GM19395 (cell line): Measurements from ENCODE around the gene NPW.

Experiments used
- ATAC-seq: cut with Tn5 transposase; IDR thresholded peaks from one replicate; pipeline ENCODE4 v1.9.1; 2021; ENCODE audit warnings: mild to moderate bottlenecking, moderate library complexity; ENCODE audit not compliant: unreplicated experiment

Gene NPW

DNA sequence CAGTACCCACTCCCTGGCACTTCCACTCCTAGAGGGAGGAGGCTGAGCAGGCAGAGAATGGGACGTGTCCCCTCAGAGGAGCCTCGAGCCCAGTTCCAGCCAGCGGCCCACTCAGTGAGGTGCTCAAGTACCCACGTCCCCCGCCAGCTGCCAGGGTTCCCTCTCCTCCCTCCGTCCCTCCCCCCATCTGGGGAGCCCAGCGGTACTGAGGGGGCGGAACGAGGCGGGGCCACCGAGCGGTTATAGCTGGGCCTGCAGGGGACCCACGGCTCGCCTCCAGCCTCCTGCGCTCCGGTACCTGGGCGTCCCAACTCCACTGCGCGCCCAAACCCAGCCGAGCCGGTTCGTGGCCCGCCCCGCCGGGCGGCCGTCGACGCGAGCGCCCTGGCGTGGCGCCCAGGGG lies at the start of gene NPW:
Gene NPW, plus strand, starts transcription at position 268 of the 403 bp plus-strand sequence.
- ATAC-seq, result no peak

DNA sequence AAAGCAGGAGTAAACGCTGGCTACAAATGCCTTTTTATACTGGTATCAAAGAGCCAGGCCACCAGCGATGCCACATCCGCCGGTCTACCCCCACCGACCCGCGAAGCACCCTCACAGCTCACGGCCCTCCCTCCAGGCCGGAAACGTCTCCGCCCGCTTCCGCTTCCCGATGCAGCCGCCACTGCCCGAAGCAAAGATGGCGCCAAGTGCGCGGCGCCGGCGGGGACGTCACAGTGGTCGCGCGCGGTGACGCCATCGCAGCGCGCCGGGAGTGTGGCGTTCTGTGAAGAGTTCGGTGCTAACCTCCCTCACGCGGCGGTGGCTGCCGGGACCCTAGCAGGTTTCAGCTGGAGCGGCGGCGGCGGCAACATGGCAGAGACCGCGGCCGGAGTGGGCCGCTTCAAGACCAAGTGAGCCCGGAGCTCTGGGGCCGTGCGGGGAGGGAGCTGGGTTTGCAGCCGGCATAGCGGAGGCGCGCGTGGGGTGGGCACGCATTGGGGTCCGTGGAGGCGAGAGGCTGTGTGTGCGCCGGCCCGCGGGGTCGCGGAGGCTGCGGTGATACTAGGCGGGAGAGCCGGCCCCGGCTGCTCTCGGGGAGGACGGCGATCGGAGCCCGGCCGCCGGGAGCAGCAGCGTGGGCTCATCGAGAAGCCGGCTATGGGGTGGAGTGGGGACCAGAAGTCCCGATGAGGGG lies 47.6 kb upstream of the NPW start, which contains the start of gene TBL3:
Gene TBL3, plus strand, starts transcription at position 258 of the 694 bp plus-strand sequence. Its CDS starts 112 bp downstream, at position 370.
- peak; percentile 75 for ATAC-seq

DNA sequence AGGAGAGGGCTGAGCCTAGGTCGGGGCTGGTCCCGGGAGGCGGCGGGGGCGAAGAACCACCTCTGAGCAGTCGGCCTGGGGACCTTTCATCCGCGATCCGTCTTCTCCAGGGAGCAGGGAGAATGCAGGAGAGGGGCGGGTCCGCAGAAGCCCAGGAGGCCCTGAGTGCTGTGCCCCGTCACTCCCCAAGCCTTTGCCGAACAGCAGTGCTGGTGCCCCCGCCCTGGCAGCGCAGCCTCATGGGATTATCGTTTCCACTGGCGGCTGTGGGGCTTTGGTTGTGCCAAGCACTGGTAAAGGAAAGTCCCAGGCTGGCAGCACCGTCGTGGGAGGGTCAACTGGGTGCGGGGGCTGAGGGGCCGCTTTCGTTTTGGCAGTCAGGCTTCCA lies 47.1 kb upstream of the NPW start:
- peak; percentile 4 for ATAC-seq

DNA sequence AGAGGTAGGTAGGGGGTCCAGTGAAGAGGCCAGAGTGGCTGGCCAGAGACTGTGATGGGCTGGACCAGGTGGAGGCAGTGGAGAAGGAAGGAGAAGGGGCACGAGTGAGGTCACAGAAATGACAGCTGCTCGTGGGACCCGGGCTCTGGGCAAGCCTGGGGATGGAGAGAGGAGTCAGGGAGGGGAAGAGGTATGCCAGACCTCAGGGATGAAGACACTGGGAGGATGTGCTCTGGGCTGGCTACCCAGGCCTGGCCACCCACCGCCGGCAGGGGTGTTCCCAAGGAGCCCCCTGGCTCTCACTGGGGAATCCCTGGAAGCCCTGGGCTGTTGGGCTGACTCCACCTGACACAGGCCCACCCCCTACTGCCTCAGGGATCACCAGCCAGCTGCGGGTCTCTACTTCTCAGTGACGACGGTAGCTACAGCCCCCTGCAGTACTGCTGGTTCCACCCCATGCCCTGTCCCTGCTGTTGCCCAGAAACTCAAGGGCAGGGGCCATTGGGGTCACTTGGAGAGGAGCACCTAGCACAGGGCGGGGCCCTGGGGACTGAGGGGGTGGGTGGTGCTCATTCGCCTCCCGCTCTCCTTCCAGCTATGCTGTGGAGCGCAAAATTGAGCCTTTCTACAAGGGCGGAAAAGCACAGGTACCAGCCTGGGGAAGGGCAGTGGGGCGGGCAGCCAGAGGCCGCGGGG lies 46.0 kb upstream of the NPW start:
- ATAC-seq, result no peak

DNA sequence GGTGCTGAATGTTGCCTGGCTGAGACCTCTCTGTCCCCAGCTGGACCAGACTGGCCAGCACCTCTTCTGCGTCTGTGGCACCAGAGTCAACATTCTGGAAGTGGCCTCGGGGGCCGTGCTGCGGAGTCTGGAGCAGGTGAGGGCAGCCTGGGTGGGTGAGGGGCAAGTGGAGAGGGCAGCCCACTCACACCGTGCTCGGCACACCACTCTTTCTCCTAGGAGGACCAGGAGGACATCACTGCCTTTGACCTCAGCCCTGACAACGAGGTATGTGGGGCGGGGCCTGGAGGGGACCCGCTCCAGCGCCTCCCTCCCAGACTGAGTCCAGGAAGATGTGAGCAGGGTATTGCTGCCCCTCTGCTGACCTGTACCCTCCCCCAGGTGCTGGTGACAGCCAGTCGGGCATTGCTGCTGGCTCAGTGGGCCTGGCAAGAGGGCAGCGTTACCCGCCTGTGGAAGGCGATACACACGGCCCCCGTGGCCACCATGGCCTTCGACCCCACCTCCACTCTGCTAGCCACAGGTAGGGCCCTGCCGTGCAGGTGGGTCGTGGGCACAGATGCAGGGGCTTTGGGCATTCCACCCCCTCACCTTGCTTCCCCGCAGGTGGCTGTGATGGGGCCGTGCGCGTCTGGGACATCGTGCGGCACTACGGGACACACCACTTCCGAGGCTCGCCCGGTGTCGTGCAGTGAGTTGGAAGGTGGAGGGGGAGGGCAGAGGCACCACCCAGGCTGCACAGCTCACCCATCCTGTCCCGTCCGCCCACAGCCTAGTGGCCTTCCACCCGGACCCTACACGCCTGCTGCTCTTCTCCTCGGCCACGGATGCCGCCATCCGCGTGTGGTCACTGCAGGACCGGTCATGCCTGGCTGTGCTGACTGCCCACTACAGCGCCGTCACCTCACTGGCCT lies 45.2 kb upstream of the NPW start:
- ATAC-seq, result no peak

DNA sequence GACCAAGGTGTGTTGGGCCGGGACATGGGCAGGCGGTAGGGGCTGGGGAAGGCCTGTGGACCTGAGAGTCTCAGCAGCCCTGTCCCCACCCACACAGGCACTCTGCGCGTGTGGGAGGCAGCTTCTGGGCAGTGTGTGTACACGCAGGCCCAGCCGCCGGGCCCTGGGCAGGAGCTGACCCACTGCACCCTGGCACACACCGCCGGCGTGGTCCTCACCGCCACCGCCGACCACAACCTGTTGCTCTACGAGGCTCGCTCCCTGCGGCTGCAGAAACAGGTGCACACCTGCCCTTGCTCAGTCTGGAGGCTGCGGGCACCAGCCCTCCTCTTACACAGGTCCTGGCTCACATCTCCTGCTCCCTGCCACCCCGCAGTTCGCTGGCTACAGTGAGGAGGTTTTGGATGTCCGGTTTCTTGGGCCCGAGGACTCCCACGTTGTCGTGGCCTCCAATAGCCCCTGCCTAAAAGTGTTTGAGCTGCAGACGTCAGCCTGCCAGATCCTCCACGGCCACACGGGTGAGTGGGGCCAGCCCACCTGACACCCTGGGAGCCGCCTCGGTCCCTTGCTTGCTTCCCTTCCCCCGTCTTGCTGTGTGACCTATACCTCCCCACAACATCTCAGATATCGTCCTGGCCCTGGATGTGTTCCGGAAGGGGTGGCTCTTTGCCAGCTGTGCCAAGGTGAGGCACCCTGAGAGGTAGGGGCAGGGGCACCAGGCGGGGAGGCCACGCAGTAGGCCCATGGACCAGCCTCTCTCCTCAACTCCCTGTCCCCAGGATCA lies 44.0 kb upstream of the NPW start:
- ATAC-seq, result no peak

DNA sequence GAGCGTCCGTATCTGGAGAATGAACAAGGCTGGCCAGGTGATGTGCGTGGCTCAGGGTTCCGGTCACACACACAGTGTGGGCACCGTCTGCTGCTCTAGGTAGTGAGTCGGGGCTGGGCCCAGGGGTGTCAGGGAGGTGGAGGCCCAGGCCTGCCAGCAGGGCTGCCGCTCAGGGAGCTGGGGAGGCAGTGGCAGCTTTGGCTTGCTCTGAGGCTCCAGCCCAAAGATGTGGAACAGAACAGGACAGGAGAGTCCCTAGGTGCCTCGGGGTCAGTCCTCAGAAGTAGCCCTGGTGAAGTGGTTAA lies 43.4 kb upstream of the NPW start:
- no peak for ATAC-seq

DNA sequence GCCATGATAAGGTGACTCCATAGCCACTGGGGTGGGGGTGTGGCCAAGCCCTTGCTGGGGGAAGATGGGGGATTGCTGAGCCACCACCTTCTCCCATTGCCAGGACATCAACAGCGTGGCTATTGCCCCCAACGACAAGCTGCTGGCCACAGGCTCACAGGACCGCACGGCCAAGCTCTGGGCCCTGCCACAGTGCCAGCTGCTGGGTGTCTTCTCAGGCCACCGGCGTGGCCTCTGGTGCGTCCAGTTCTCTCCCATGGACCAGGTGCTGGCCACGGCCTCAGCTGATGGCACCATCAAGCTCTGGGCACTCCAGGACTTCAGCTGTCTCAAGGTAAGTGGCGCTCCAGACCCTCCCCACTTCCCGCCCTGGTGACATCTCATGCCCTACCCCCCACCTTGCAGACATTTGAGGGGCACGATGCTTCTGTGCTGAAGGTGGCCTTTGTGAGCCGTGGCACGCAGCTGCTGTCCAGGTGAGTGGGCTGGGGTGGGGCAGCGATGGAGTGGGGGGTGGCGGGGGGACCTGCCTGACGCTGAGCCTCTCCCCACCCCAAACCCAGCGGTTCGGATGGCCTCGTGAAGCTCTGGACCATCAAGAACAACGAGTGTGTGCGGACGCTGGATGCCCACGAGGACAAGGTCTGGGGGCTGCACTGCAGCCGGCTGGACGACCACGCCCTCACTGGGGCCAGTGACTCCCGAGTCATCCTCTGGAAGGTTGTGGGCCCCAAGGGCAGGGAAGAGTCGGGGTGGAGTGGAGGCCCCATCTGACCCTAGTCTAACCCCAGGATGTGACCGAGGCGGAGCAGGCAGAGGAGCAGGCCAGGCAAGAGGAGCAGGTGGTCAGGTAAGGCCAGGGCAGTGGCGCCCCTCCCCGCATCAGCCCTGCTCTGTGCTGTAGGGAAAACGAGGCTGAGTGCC lies 42.4 kb upstream of the NPW start:
- no peak for ATAC-seq

DNA sequence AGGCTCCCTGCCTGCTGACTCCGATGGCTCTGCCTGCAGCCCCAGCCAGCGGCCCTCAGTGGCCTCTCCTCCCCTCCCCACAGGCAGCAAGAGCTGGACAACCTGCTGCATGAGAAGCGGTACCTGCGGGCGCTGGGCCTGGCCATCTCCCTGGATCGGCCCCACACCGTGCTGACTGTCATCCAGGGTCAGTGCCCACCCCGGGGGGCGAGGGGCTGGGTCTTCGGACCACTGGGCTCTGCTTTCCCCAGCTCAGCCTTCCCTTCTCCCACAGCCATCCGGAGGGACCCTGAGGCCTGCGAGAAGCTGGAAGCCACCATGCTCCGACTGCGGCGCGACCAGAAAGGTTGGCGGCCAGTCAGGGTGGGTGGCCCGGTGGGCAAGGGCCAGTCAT lies 41.7 kb upstream of the NPW start:
- no peak for ATAC-seq

DNA sequence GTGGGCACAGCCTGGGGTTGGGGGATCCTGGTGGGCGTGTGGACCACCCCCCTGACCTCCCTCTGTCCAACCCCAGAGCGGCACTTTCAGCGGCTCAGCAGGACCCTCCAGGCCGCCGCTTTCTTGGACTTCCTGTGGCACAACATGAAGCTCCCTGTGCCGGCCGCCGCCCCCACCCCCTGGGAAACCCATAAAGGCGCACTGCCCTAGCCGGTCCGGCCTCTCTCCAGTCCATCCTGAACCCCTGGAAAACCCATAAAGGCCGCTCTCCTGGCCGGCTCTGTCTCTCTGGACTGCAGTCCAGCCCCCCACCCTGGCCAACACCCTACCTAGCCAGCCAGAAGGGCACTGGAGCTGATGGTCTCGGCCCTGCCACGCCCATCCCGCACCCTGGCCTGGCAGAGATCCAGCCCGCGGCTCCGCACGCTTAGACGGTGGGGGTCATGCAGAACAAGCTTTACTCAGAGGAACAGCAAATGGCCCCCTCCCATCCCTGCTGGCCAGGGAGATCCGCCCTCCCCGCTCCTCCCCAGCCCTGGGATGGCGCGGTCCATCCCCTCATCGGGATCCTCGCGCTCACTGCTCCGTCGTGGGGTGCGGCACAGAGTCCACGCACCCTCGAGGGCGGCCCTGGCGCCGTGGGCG lies 41.0 kb upstream of the NPW start:
- no peak for ATAC-seq

DNA sequence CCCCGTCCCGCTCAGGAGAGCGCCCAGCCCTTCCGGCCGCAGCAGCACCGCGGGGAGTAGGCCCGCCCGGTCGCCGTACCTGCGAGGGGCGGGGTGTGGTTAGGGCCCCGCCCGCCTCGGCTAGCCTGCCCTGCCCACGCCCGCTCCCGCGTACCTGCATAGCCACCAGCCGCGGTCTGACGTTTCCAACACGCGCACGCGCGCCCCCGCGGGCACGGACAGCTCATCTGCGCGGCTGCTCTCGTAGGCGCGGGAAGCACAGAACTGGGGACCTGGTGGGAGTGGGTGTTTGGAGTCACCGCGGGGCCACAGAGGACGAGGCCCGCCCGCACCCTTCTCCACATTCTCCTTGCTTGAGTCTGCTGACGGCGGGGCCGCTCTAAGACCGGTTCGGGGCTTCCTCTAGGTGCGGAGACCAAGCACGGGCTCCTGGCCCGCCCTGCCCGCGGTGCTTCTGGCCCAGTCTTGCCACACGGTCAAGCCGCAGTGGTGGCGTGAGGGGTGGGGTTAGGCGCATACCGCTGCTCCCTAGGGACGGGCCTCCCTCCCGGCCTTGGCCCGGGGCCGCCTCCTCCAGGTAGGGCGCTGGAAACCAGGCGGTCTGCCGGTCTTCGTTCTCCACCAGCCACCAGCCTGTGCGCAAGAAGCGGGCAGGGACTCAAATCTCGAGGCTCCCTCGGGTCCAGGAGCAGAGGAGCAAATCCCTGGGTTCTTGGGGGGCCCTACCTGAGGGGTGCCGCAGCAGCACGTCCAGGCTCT lies 40.1 kb upstream of the NPW start:
- ATAC-seq, result no peak

DNA sequence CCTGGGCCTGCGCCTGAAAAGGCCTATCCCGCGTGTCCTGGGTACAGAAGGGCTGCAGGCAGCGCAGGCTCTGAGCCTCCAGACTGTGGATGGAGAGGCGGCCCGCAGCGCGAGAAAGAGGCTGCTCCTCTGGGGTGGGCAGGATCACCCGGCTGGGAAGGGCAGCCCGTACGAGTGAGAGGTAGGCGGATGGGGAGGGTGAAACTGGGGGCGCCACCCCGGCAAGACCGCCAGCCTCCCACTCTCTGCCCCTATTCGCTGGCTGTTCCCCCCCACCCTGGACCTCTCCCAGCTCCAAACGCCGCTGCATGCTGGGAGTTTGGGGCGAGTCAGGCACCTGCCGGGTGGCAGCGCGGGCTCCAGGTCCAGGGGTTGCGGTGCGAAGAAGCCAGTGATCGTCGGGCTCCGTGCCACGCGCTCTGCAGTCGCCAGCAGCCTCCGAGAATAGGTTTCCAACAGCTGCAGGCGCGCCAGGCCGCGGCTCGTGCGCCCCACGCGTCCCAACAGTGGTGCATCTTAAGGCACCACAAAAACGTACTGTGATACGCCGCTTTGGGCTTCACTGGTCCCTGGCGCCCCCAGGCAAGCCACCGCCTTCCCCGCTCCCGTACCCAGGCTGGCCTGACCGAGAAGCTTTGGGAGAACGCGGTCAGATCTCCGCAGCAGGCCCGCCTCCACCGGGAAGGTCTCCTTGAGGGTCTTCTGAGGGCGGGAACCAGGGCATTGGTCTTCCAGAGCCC lies 39.4 kb upstream of the NPW start:
- no peak for ATAC-seq

DNA sequence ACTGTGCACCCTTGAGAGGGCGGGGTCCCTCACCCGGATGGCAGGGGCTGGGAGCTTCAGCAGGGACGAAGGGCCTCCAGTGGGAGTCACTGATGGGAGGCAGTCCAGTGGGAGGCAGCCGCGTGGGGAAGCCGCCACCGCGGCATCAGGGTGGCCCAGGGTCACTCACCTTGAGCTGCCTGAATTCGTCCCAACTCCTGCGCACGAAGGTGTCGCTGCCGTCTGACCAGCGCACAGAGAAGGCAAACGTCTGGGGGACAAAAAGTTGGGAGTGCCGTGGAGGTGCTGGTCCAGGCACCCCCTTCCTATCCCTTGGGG lies 38.9 kb upstream of the NPW start:
- ATAC-seq, result no peak

DNA sequence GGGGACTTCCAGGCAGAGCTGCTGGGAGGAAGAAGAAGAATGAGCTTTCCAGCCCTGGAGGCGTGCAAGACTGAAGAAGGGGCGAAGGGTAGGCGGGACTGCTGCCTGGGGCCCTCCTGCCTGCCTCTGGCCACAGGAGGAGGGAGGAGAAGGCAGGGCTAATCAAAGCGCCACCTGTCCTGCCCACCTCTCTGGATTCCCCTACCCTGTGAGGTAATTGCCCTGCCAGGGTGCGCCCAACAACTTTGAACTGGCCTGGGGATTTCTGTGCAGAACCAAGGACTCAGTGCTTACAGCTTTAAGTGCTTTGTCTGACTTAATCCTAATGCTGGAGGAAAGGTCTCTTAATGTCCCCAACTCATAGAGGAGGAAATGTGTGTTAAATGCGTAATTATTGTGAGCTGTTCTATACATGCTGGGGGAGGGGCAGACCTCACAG lies 38.2 kb upstream of the NPW start, which contains the start of gene NOXO1:
Gene NOXO1, minus strand, starts transcription at position 72 of the 439 bp plus-strand sequence. CDS start 290 bp downstream, outside the sequence.
- no peak for ATAC-seq

DNA sequence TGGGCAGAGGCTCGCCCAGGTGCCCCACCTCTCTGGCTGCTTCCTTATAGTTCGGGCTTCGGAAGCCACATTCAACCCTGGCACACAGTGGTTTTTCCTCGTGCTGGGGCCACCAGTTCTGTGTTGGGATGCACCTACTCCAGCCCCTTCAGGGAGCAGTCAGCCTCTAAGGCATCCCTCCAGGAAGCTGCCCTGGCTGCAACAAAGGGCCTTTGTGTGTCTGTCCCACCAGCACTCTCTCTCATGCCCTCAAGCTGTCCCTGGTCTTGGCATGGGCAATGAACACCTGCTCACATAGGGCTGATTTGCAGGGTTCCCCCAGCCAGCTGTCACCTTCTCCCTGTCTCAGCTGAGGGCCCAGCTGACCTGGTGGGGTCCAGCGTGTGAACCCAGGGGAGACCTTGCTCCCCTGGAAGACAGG lies 37.6 kb upstream of the NPW start:
- no peak for ATAC-seq

DNA sequence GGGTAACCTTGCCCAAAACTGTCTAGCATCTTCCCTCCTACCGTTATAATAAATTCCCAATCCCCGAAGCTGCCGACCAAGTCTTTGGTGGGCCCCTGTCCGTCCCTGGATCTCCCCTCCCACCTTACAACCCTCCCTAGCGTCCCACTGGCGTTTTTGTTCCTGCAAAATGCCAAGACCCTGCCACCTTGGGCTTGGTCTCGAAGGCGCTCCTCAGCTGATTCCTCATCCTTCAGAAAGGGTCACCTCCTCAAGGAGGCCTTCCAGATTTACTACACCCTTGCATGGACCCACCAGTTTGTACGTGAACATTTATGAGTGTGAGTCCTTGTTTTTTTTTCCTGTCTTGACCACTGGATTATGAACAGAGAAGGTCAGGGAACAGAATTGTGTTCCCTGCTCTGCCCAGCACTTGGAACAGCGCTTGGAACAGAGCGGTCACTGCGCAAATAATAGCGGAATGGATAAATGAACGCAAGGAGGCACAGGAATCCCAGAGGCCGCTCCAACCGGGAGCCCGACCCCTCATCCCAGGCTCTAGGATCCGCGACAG lies 36.5 kb upstream of the NPW start:
- ATAC-seq, result no peak

DNA sequence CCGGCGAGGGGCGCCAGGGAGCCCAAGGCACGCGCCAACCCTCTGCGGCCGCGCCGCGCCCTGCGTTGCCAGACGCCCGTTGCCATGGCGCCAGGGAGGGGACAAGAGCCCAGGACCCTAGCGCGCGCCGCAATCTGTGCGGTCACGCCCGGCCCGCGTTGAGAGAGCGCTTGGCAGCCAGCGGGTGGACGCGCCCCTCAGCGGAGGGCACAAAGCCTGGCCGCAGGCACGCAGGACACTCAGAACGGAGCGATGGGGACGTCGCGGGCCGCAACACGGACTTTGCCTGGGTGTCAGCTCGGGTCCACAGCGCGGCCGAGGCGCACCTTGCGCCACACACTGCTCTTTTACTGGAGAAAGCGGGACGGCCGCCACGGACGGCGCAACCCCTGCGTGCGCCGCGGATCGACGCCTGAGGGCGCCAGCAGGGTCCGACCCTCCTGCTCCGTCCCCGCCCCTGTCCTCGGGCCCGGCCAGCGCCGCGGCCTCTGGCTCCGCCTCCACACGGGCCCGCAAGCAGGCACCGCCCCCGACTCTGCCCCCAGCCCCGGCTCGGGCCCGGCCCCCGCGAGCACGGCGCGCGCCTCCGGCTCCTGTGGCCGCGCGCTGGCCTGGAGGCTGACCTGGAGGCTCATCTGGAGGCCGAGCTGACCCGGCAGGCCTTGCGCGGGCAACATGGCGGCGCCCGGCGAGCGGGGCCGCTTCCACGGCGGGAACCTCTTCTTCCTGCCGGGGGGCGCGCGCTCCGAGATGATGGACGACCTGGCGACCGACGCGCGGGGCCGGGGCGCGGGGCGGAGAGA lies 35.8 kb upstream of the NPW start, which contains the start of gene GFER:
Gene GFER, plus strand, starts transcription at position 650 of the 803 bp plus-strand sequence. Its CDS starts 26 bp downstream, at position 676.
- ATAC-seq, result peak; percentile 70
